Stimulated activated CD4-positive, alpha-beta T cell treated with anti-CD3 and anti-CD28 coated beads, Interleukin-4, amount 100 ng/mL, for 48 hours (primary cell): ENCODE results near the gene LST1.
A peak's percentile ranks its signal among the peaks of the same experiment; 100 is the strongest.

Experiments
- DNase-seq, 2 donors: peaks; one replicate each; pipeline ENCODE4 v3.0.0-alpha.2; 2020; ENCODE audit warnings: low read depth in 2 of 2

The LST1 gene

GRCh38 chr6:31586008-31586407, at the start of gene LST1:
Gene LST1 (plus strand): TSS chr6:31586277. CDS start chr6:31587300, 1,023 bp downstream.
- no peak for DNase-seq

- DNase-seq = no peak
Observed at GRCh38 chr6:31538805-31539400, 47.2 kb upstream of the LST1 start.

- no peak for DNase-seq
Observed at GRCh38 chr6:31540640-31541039, 45.4 kb upstream of the LST1 start.

GRCh38 chr6:31541059-31541657, 44.9 kb upstream of the LST1 start:
- DNase-seq = peak; percentile 51 to 53

GRCh38 chr6:31541658-31542521, 44.2 kb upstream of the LST1 start, which contains the start of gene DDX39B:
Gene DDX39B (minus strand): TSS chr6:31542003. CDS start chr6:31540532, 1,471 bp downstream.
- peak; percentile 83 to 93 for DNase-seq

- DNase-seq = no peak
Observed at GRCh38 chr6:31543639-31544038, 42.4 kb upstream of the LST1 start.

GRCh38 chr6:31544676-31545075, 41.4 kb upstream of the LST1 start:
- no peak for DNase-seq

- no peak for DNase-seq
Observed at GRCh38 chr6:31545291-31545690, 40.8 kb upstream of the LST1 start.

GRCh38 chr6:31546339-31546957, 39.6 kb upstream of the LST1 start, which contains the start of gene ATP6V1G2:
Gene ATP6V1G2 (minus strand): TSS chr6:31546608. CDS start chr6:31546559, 49 bp downstream.
- peak; percentile 86 to 87 for DNase-seq

GRCh38 chr6:31546958-31547726, 38.9 kb upstream of the LST1 start, which contains the start of gene NFKBIL1:
Gene NFKBIL1 (plus strand): TSS chr6:31547608. CDS start chr6:31547695, 87 bp downstream.
- peak; percentile 79 to 90 for DNase-seq

GRCh38 chr6:31547727-31548543, 38.1 kb upstream of the LST1 start:
- no peak for DNase-seq

GRCh38 chr6:31548544-31548873, 37.6 kb upstream of the LST1 start:
- DNase-seq = no peak

GRCh38 chr6:31551371-31551770, 34.7 kb upstream of the LST1 start:
- peak in 1 of 2 donors; percentile 29 for DNase-seq

- DNase-seq = no peak
Observed at GRCh38 chr6:31556307-31556706, 29.8 kb upstream of the LST1 start.

GRCh38 chr6:31557443-31558317, 28.4 kb upstream of the LST1 start:
- DNase-seq = no peak

- no peak for DNase-seq
Observed at GRCh38 chr6:31558318-31558625, 27.8 kb upstream of the LST1 start.

GRCh38 chr6:31558631-31559500, 27.2 kb upstream of the LST1 start:
- DNase-seq = peak in 1 of 2 donors; percentile 42

- DNase-seq = no peak
Observed at GRCh38 chr6:31559606-31559957, 26.5 kb upstream of the LST1 start.
